Right forelimb (tissue), 1 donor: ENCODE data around the gene IFT122.
A peak's percentile ranks its signal among the peaks of the same experiment; 100 is the strongest.
"Not testable (repeated sequence)": the region's sequence is repeated elsewhere in the genome, so short reads cannot be mapped to it uniquely, and the experiment has no call there.

Experiments used
- DNase-seq: peaks from one replicate; pipeline ENCODE4 v3.0.0-alpha.2; 2018

IFT122 gene

GRCh38 chr3:129474984-129475804 lies 35.2 kb downstream of the IFT122 start:
- DNase-seq = no peak

- no peak for DNase-seq
These were observed 35.8 kb downstream of the IFT122 start for GRCh38 chr3:129475863-129476262.

GRCh38 chr3:129476586-129476985 lies 36.6 kb downstream of the IFT122 start:
- DNase-seq = no peak

GRCh38 chr3:129481225-129481765 lies 41.3 kb downstream of the IFT122 start:
- not testable (repeated sequence) for DNase-seq

- no peak for DNase-seq
These were observed 41.8 kb downstream of the IFT122 start for GRCh38 chr3:129481766-129482332.

GRCh38 chr3:129482721-129483120 lies 42.7 kb downstream of the IFT122 start:
- no peak for DNase-seq

- no peak for DNase-seq
These were observed 43.8 kb downstream of the IFT122 start for GRCh38 chr3:129483870-129484269.

GRCh38 chr3:129485146-129485545 lies 45.1 kb downstream of the IFT122 start:
- not testable (repeated sequence) for DNase-seq

- peak; percentile 56 for DNase-seq
These were observed 46.0 kb downstream of the IFT122 start for GRCh38 chr3:129485721-129486663.

GRCh38 chr3:129486664-129487035 lies 46.6 kb downstream of the IFT122 start:
- DNase-seq = no peak

- no peak for DNase-seq
These were observed 47.3 kb downstream of the IFT122 start for GRCh38 chr3:129487183-129487867.

- DNase-seq = not testable (repeated sequence)
These were observed 47.9 kb downstream of the IFT122 start for GRCh38 chr3:129487868-129488335.

- DNase-seq = not testable (repeated sequence)
These were observed 49.2 kb downstream of the IFT122 start for GRCh38 chr3:129489258-129489657.

GRCh38 chr3:129490273-129490675 lies 50.2 kb downstream of the IFT122 start:
- peak; percentile 83 for DNase-seq

GRCh38 chr3:129491077-129491476 lies 51.1 kb downstream of the IFT122 start:
- not testable (repeated sequence) for DNase-seq

GRCh38 chr3:129491794-129492193 lies 51.8 kb downstream of the IFT122 start:
- DNase-seq = no peak

GRCh38 chr3:129492691-129493090 lies 52.7 kb downstream of the IFT122 start:
- DNase-seq = no peak

- DNase-seq = no peak
These were observed 53.2 kb downstream of the IFT122 start for GRCh38 chr3:129493206-129493605.

- DNase-seq = not testable (repeated sequence)
These were observed 54.5 kb downstream of the IFT122 start for GRCh38 chr3:129494499-129494898.

GRCh38 chr3:129495006-129495639 lies 55.1 kb downstream of the IFT122 start:
- not testable (repeated sequence) for DNase-seq

- DNase-seq = not testable (repeated sequence)
These were observed 57.9 kb downstream of the IFT122 start for GRCh38 chr3:129497876-129498275.
